ENCODE data around the gene ADAM10. TPM values are rescaled to one million over a fixed set of nuclear protein-coding genes. Genes with fewer than 3 reads are reported as not detected.

The ADAM10 gene
- total and polyA plus RNA-seq, 2 of the 8 experiments (the other 6 are each of a cell fraction or from before 2014, with no cell fraction given): 46.5 to 163 TPM

DNA sequence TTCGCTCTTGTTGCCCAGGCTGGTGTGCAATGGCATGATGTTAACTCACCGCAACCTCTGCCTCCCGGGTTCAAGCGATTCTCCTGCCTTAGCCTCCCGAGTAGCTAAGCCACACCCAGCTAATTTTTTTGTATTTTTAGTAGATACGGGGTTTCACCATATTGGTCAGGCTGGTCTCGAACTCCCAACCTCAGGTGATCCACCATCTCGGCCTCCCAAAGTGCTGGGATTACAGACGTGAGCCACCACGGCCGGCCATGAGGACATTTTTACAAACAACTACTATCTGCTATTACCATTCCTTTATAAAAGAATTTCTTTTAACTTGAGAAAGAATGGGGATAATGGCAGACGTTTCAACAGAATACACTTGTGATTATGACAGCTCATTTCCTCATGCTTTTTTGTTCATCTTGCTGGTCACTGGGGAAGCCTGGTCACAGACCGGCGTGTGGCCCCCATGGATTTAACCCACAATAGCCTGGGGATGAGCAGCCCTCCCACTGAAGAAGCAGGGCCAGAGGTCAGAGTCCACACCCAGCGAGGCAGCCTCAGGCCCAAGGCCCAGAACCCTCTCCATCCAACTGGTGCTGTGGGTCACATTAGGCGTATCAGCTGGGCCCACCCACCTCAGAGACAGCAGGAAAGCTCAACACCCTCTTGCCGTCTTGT lies 205.7 kb downstream of the ADAM10 start:
- H3K23ac ChIP-seq (ENCODE audit: insufficient read length): no peak overlapping the region
- H3K4me2 ChIP-seq (ENCODE audit: insufficient read depth in 1 of 2, low read depth in 2 of 2, low read length in 2 of 2): no peak overlapping the region
- no peak overlapping the region for H2AK5ac ChIP-seq (ENCODE audit: low read depth, low read length)
- H3K9me3 ChIP-seq (ENCODE audit: insufficient read depth in 2 of 2, low read depth in 1 of 2, low read length in 1 of 2): no peaks in the 10 kb centered on the region
- no peaks in the 10 kb centered on the region for H3K36me3 ChIP-seq (ENCODE audit: control insufficient read depth in 2 of 4, insufficient read depth in 4 of 4, low read length in 3 of 4)
- H3K14ac ChIP-seq (ENCODE audit: insufficient read length): no peak overlapping the region
- no peak overlapping the region for H4K91ac ChIP-seq (replicated peaks; ENCODE audit: insufficient read length, low read length)
- H3K27ac ChIP-seq (ENCODE audit: low read depth, low read length): no peak overlapping the region
- H3K18ac ChIP-seq (ENCODE audit: extremely low read depth, low read length): no peak overlapping the region
- DNase-seq (ENCODE audit: low read depth in 1 of 2, low spot score in 2 of 2) (no peak), FAIRE-seq (no peak)
- H2BK5ac ChIP-seq (ENCODE audit: low read depth, low read length): no peak overlapping the region
- no peak overlapping the region for H3K9ac ChIP-seq (replicated peaks in 1 of 4; ENCODE audit: extremely low read depth in 1 of 4, low read depth in 3 of 4, low read length in 3 of 4)
- no peak overlapping the region for H2BK20ac ChIP-seq (ENCODE audit: low read length)
- no peak overlapping the region for H2BK12ac ChIP-seq (ENCODE audit: low read depth, low read length)
- no peaks in the 10 kb centered on the region for H3K23me2 ChIP-seq (ENCODE audit: low read depth, low read length)
- H3K79me1 ChIP-seq (ENCODE audit: low read depth, low read length): no peaks in the 10 kb centered on the region
- no peaks in the 10 kb centered on the region for H4K20me1 ChIP-seq (replicated peaks in 1 of 2; ENCODE audit: control insufficient read depth in 1 of 2, insufficient read depth in 2 of 2, low read length in 2 of 2)
- H3K27me3 ChIP-seq (replicated peaks in 1 of 4; ENCODE audit: control insufficient read depth in 3 of 4, extremely low read depth in 1 of 4, insufficient read depth in 3 of 4, low read length in 3 of 4): no peaks in the 10 kb centered on the region
- no peak overlapping the region for H2BK120ac ChIP-seq (replicated peaks; ENCODE audit: low read depth, low read length)
- H3K79me2 ChIP-seq (ENCODE audit: control insufficient read depth in 1 of 2, insufficient read depth in 2 of 2, low read length in 2 of 2): no peaks in the 10 kb centered on the region
- ChIA-PET POLR2A (ENCODE audit: partially characterized antibody) (interaction anchor here (1.4 kb wide), 1 partner anchor 8 kb away, joined by 3 read pairs; no protein-coding TSS in a partner anchor), CTCF (ENCODE audit: partially characterized antibody) (interaction anchor here (1.2 kb wide), 1 partner anchor 11 kb away, joined by 4 read pairs; no protein-coding TSS in a partner anchor)
- no peaks in the 10 kb centered on the region for H3K4me1 ChIP-seq (replicated peaks in 1 of 4; ENCODE audit: control insufficient read depth in 3 of 4, insufficient read depth in 4 of 4, low read length in 3 of 4)
- H3K4ac ChIP-seq (replicated peaks; ENCODE audit: insufficient read length, low read depth, low read length): no peak overlapping the region
- H3K4me3 ChIP-seq (ENCODE audit: extremely low read depth in 1 of 4, insufficient read depth in 2 of 4, low read depth in 3 of 4, low read length in 4 of 4): no peak overlapping the region
- no peak overlapping the region for H4K5ac ChIP-seq (ENCODE audit: insufficient read length, low read depth, low read length)
- no peak overlapping the region for H2AFZ ChIP-seq (ENCODE audit: low read length)
- H3K56ac ChIP-seq (replicated peaks; ENCODE audit: insufficient read length, low read depth, low read length): no peak overlapping the region
- 89% methylated on average over 17 of the region's 17 CpGs; no CpG with 5 or more reads in 1 of the 2 experiments for WGBS, 2 experiments (ENCODE audit: extremely low coverage in 1 of 2, insufficient coverage in 1 of 2, insufficient read length in 1 of 2, insufficient replicate concordance in 2 of 2, low coverage in 1 of 2, low lambda C conversion rate in 2 of 2, missing lambda C conversion rate in 1 of 2)
- H4K8ac ChIP-seq (ENCODE audit: extremely low read depth, insufficient read depth, low read length): no peak overlapping the region; the same call in 1 of the 2 replicates
- no peak overlapping the region for H2BK15ac ChIP-seq (ENCODE audit: low read length)
- no peak for TF ChIP-seq SIX5 (IDR thresholded peaks at IDR 0.05; ENCODE audit: low read depth, low read length)
- TF ChIP-seq POLR2AphosphoS5 (IDR thresholded peaks at IDR 0.05; ENCODE audit: low read depth, low read length): no peak
- TF ChIP-seq POLR2A (IDR thresholded peaks at IDR 0.05; ENCODE audit: control extremely low read depth in 1 of 2, low read depth in 2 of 2, low read length in 2 of 2): no peak
- no peak for TF ChIP-seq KDM5A (IDR thresholded peaks at IDR 0.05; ENCODE audit: low read length)
- TF ChIP-seq TBP (IDR thresholded peaks at IDR 0.05; ENCODE audit: low read depth, low read length): no peak
- TF ChIP-seq KDM4A (IDR thresholded peaks at IDR 0.05; ENCODE audit: low read depth, low read length, severe bottlenecking): no peak

Measured in H1 (cell line).